Measurements from ENCODE around the gene TUFM. TPM values are rescaled to one million over a fixed set of nuclear protein-coding genes. Genes with fewer than 3 reads are reported as not detected.
"Not testable (repeated sequence)": the region's sequence is repeated elsewhere in the genome, so short reads cannot be mapped to it uniquely, and the experiment has no call there.

The TUFM gene
- total RNA-seq, 1 donor from 2014 or later = 134 TPM

DNA sequence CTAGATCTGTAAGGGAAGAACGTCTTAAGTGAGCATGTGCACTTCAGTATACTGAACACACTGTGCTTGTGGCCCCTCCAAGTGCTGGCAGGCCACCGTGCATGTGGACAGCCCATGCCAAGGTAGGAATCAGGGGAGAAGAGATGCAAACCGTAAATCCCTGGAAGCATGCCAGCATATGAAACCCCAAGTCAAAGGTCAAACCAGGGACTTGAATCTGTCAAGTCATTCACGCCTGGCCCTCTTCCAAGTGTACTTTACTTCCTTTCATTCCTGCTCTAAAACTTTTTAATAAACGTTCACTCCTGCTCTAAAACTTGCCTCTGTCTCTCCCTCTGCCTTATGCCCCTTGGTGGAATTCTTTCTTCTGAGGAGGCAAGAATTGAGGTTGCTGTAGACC lies 26.1 kb downstream of the TUFM start:
- intact Hi-C loops (cut with DNase I) = no loop called here
- no peaks in the 10 kb centered on the region for H3K27me3 ChIP-seq
- DNase-seq (no peak), ATAC-seq (no peak)
- no peaks in the 10 kb centered on the region for H3K9me3 ChIP-seq
- peaks cover under 1% of the 10 kb centered on the region for H3K36me3 ChIP-seq
- no peak overlapping the region for H3K27ac ChIP-seq
- TF ChIP-seq, protein P1, sequence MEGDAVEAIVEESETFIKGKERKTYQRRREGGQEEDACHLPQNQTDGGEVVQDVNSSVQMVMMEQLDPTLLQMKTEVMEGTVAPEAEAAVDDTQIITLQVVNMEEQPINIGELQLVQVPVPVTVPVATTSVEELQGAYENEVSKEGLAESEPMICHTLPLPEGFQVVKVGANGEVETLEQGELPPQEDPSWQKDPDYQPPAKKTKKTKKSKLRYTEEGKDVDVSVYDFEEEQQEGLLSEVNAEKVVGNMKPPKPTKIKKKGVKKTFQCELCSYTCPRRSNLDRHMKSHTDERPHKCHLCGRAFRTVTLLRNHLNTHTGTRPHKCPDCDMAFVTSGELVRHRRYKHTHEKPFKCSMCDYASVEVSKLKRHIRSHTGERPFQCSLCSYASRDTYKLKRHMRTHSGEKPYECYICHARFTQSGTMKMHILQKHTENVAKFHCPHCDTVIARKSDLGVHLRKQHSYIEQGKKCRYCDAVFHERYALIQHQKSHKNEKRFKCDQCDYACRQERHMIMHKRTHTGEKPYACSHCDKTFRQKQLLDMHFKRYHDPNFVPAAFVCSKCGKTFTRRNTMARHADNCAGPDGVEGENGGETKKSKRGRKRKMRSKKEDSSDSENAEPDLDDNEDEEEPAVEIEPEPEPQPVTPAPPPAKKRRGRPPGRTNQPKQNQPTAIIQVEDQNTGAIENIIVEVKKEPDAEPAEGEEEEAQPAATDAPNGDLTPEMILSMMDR (IDR thresholded peaks at IDR 0.05) = no peak
- no peak overlapping the region for H3K4me3 ChIP-seq
- H3K4me1 ChIP-seq = peaks cover 10% of the 10 kb centered on the region

DNA sequence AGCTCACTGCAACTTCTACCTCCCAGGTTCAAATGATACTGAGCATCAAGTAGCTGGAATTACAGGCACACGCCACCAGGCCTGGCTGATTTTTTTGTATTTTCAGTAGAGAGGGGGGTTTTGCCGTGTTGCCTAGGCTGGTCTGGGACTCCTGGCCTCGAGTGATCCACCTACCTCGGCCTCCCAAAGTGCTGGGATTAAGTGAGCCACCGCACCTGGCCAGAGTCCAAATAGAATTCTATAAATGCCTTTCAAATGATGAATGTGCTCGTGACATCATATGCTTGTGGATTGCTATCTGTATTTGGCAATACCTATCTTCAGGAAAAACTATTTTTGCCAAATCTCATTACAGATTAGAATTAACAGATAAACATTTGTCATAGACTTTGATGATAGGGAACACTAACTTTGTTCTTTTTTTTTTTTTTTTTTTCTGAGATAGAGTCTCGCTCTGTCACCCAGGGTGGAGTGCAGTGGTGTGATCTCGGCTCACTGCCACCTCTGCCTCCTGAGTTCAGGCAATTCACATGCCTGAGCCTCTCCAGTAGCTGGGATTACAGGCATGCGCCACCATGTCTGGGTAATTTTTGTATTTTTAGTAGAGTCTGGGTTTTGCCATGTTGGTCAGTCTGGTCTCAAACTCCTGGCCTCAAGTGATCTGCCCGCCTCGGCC lies 38.6 kb downstream of the TUFM start:
- intact Hi-C loops (cut with DNase I); H3K36me3 ChIP-seq; DNase-seq; H3K27ac ChIP-seq; H3K9me3 ChIP-seq; H3K27me3 ChIP-seq; H3K4me3 ChIP-seq; ATAC-seq; H3K4me1 ChIP-seq: not testable (repeated sequence)

DNA sequence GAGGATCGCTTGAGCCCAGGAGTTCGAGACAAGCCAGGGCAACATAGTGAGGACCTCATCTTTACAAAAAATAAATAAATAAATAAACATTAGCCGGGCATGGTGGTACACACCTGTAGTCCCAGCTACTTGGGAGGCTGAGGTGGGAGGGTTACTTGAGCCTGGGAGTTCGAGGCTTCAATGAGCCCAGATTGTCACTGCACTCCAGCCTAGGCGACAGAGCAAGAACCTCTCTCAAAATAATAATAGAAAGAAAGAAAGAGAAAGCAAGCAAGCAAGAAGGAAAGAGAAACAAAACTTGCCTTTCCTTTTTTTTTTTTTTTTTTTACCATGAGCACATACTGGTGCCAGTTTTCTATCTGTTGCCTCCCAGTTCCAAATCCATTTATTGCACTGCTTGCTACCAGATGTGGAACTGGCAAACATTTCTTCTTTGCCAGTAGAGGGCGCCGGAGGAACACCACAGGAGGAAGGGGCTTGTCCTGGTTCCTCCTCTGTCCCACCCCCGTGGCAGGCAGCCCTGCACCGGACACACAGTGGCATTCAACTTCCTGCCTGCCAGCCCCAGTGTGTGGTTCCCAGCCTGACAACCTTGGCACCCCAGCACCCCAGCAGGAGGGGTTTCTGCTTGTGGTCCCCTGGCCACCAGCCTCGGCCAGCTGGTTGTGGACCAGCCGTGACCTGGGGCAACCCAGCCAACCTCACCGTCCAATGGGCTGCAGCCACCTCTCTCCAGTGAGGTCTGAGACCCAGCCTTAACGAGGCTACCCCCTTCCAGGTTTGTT lies 43.7 kb downstream of the TUFM start:
- H3K9me3 ChIP-seq; H3K4me1 ChIP-seq; H3K27me3 ChIP-seq; intact Hi-C loops (cut with DNase I); H3K27ac ChIP-seq; H3K36me3 ChIP-seq; DNase-seq; H3K4me3 ChIP-seq: not testable (repeated sequence)
- TF ChIP-seq, protein P1 (IDR thresholded peaks at IDR 0.05) = peak; percentile 43
- ATAC-seq = peak; percentile 97

Small RNA genes within 50 kb of the gene (microRNA-seq; reads per million reads assigned to microRNA genes)
- not detected for gene MIR4721 (ENCODE audit: borderline microRNAs expressed)

Other genes with a start within 250 kb of the TUFM start
- 13.0 TPM for gene SULT1A2, start 249.3 kb downstream of the TUFM start, total RNA-seq
- gene SULT1A1, start 236.3 kb downstream of the TUFM start, total RNA-seq = 55.4 TPM
- gene NPIPB8, start 208.3 kb downstream of the TUFM start, total RNA-seq = 2.8 TPM
- 507 TPM for gene EIF3C, start 134.9 kb downstream of the TUFM start, total RNA-seq
- gene NPIPB9, start 94.6 kb downstream of the TUFM start, total RNA-seq = 3.5 TPM
- 118 TPM for gene ATXN2L, start 23.3 kb downstream of the TUFM start, total RNA-seq
- 51.9 TPM for gene SH2B1, start 17.5 kb upstream of the TUFM start, total RNA-seq
- 0.46 TPM for gene ATP2A1, start 32.1 kb upstream of the TUFM start, total RNA-seq
- 23.4 TPM for gene RABEP2, start 78.9 kb upstream of the TUFM start, total RNA-seq
- gene CD19, start 85.6 kb upstream of the TUFM start, total RNA-seq = not detected
- gene NFATC2IP, start 104.6 kb upstream of the TUFM start, total RNA-seq = 36.3 TPM
- gene SPNS1, start 128.4 kb upstream of the TUFM start, total RNA-seq = 52.2 TPM
- 13.4 TPM for gene LAT, start 138.7 kb upstream of the TUFM start, total RNA-seq

Measured in upper lobe of right lung (tissue), 1 donor.